H1 (cell line): Measurements from ENCODE around the gene AP3M1. TPM values are rescaled to one million over a fixed set of nuclear protein-coding genes. Genes with fewer than 3 reads are reported as not detected.

Experiments used
- CTCF ChIA-PET: fragments of 300-600 bp; sonication (Branson Sonifier 250); formaldehyde crosslinking; loops from one replicate; lab custom pipeline; 2021; ENCODE audit not compliant: partially characterized antibody; lab: Charles Lee
- POLR2A ChIA-PET: fragments of 300-600 bp; sonication (Branson Sonifier 250); formaldehyde crosslinking; loops from one replicate; lab custom pipeline; 2021; ENCODE audit warnings: inconsistent platforms; ENCODE audit not compliant: partially characterized antibody; lab: Charles Lee
- DNase-seq, 2 experiments: peaks; one replicate each; pipeline versions ENCODE4 v3.0.0 to v3.0.0-alpha.2; 2010 to 2022; ENCODE audit warnings: low spot score in 2 of 2, low read depth in 1 of 2, mixed read lengths in 1 of 2
- FAIRE-seq: peaks from 2 replicates; lab custom pipeline; 2011; peaks lifted over from hg19 to GRCh38; lab: Jason Lieb, UNC
- H2AFZ ChIP-seq: 2 replicates; pipeline ENCODE4 v1.8.1; 2012; ENCODE audit warnings: low read length, inconsistent platforms
- H2AK5ac ChIP-seq: 2 replicates; pipeline ENCODE4 v1.6.1; 2013; ENCODE audit warnings: low read depth, low read length
- H2BK120ac ChIP-seq: replicated peaks from 2 replicates; pipeline ENCODE3; 2013; ENCODE audit warnings: low read depth, low read length, inconsistent platforms
- H2BK12ac ChIP-seq: 2 replicates; pipeline ENCODE4 v1.6.1; 2013; ENCODE audit warnings: low read depth, low read length
- H2BK15ac ChIP-seq: 2 replicates; pipeline ENCODE4 v1.6.1; 2013; ENCODE audit warnings: low read length
- H2BK20ac ChIP-seq: 2 replicates; pipeline ENCODE4 v1.6.1; 2013; ENCODE audit warnings: low read length
- H2BK5ac ChIP-seq: 2 replicates; pipeline ENCODE4 v1.6.1; 2013; ENCODE audit warnings: low read depth, low read length
- H3K14ac ChIP-seq: 2 replicates; pipeline ENCODE4 v1.6.1; 2013; ENCODE audit warnings: inconsistent platforms; ENCODE audit not compliant: insufficient read length
- H3K18ac ChIP-seq: 2 replicates; pipeline ENCODE4 v1.6.1; 2013; ENCODE audit warnings: low read length; ENCODE audit errors: extremely low read depth
- H3K23ac ChIP-seq: 2 replicates; pipeline ENCODE4 v1.6.1; 2013; ENCODE audit warnings: inconsistent platforms; ENCODE audit not compliant: insufficient read length
- H3K23me2 ChIP-seq: 2 replicates; pipeline ENCODE4 v1.6.1; 2013; ENCODE audit warnings: low read depth, low read length
- H3K27ac ChIP-seq: 2 replicates; pipeline ENCODE4 v1.6.1; 2011; ENCODE audit warnings: low read depth, low read length, inconsistent platforms
- H3K27me3 ChIP-seq, 4 experiments: replicated peaks in 1 of 4; 1 replicate in 1 of 4; 2 replicates in 3 of 4; pipeline versions ENCODE4 v1.6.1 to v1.8.1; 2011 to 2013; ENCODE audit warnings: low read length in 3 of 4, mild to moderate bottlenecking in 3 of 4, inconsistent platforms in 2 of 4, mixed read lengths in 2 of 4, moderate library complexity in 1 of 4; ENCODE audit not compliant: control insufficient read depth in 3 of 4, insufficient read depth in 3 of 4; ENCODE audit errors: extremely low read depth in 1 of 4
- H3K36me3 ChIP-seq, 4 experiments: 2 replicates each; pipeline versions ENCODE4 v1.6.1 to v1.8.1; 2011 to 2013; ENCODE audit warnings: mild to moderate bottlenecking in 4 of 4, low read length in 3 of 4, moderate library complexity in 2 of 4, control low read depth in 1 of 4, inconsistent platforms in 1 of 4; ENCODE audit not compliant: insufficient read depth in 4 of 4, control insufficient read depth in 2 of 4
- H3K4ac ChIP-seq: replicated peaks from 2 replicates; pipeline ENCODE3; 2013; ENCODE audit warnings: low read length, low read depth, mixed read lengths, inconsistent platforms; ENCODE audit not compliant: insufficient read length
- H3K4me1 ChIP-seq, 4 experiments: replicated peaks in 1 of 4; 1 replicate in 1 of 4; 2 replicates in 3 of 4; pipeline versions ENCODE4 v1.6.1 to v1.8.1; 2011 to 2013; ENCODE audit warnings: low read length in 3 of 4, inconsistent platforms in 2 of 4, mixed read lengths in 1 of 4; ENCODE audit not compliant: insufficient read depth in 4 of 4, control insufficient read depth in 3 of 4
- H3K4me2 ChIP-seq, 2 experiments: 2 replicates each; pipeline versions ENCODE4 v1.6.1 to v1.8.1; 2011 to 2013; ENCODE audit warnings: low read depth in 2 of 2, low read length in 2 of 2, control low read depth in 1 of 2, inconsistent platforms in 1 of 2, mild to moderate bottlenecking in 1 of 2; ENCODE audit not compliant: insufficient read depth in 1 of 2
- H3K4me3 ChIP-seq, 4 experiments: fragments of 200-600, 300-600 bp in 1 of 4; sonication (generic), shearing (Covaris generic), sonication (Bioruptor Twin) in 1 of 4; 2 replicates each; pipeline versions ENCODE4 v1.5.1 to v1.8.1; 2011 to 2016; ENCODE audit warnings: low read length in 4 of 4, low read depth in 3 of 4, control low read depth in 2 of 4, inconsistent platforms in 2 of 4, mild to moderate bottlenecking in 2 of 4, mixed read lengths in 1 of 4, moderate library complexity in 1 of 4; ENCODE audit not compliant: insufficient read depth in 2 of 4; ENCODE audit errors: extremely low read depth in 1 of 4
- H3K56ac ChIP-seq: replicated peaks from 2 replicates; pipeline ENCODE3; 2013; ENCODE audit warnings: low read depth, mild to moderate bottlenecking, mixed read lengths, low read length, inconsistent platforms; ENCODE audit not compliant: insufficient read length
- H3K79me1 ChIP-seq: 2 replicates; pipeline ENCODE4 v1.6.1; 2013; ENCODE audit warnings: low read depth, low read length, control low read depth
- H3K79me2 ChIP-seq, 2 experiments: 2 replicates each; pipeline versions ENCODE4 v1.6.1 to v1.8.1; 2012 to 2013; ENCODE audit warnings: low read length in 2 of 2, mild to moderate bottlenecking in 2 of 2, inconsistent platforms in 1 of 2; ENCODE audit not compliant: insufficient read depth in 2 of 2, control insufficient read depth in 1 of 2
- H3K9ac ChIP-seq, 4 experiments: replicated peaks in 1 of 4; 1 replicate in 1 of 4; 2 replicates in 3 of 4; pipeline versions ENCODE4 v1.6.1 to v1.8.1; 2011 to 2013; ENCODE audit warnings: low read depth in 3 of 4, low read length in 3 of 4, control low read depth in 2 of 4, mild to moderate bottlenecking in 2 of 4, moderate library complexity in 2 of 4, inconsistent platforms in 1 of 4; ENCODE audit errors: extremely low read depth in 1 of 4
- H3K9me3 ChIP-seq, 2 experiments: 2 replicates each; pipeline versions ENCODE4 v1.6.1 to v1.8.1; 2012 to 2013; ENCODE audit warnings: mild to moderate bottlenecking in 2 of 2, moderate library complexity in 2 of 2, control low read depth in 1 of 2, inconsistent platforms in 1 of 2, low read depth in 1 of 2, low read length in 1 of 2, mixed read lengths in 1 of 2; ENCODE audit not compliant: insufficient read depth in 2 of 2
- H4K20me1 ChIP-seq, 2 experiments: replicated peaks in 1 of 2; 2 replicates each; pipeline versions ENCODE3 to v1.8.1; 2011 to 2013; ENCODE audit warnings: inconsistent platforms in 2 of 2, low read length in 2 of 2, mild to moderate bottlenecking in 1 of 2; ENCODE audit not compliant: insufficient read depth in 2 of 2, control insufficient read depth in 1 of 2
- H4K5ac ChIP-seq: 2 replicates; pipeline ENCODE4 v1.6.1; 2013; ENCODE audit warnings: low read length, low read depth, mixed read lengths, inconsistent platforms; ENCODE audit not compliant: insufficient read length
- H4K8ac ChIP-seq: 2 replicates; pipeline ENCODE4 v1.8.0; 2013; ENCODE audit warnings: mild to moderate bottlenecking, moderate library complexity, low read length, inconsistent platforms; ENCODE audit not compliant: insufficient read depth; ENCODE audit errors: extremely low read depth
- H4K91ac ChIP-seq: replicated peaks from 2 replicates; pipeline ENCODE3; 2013; ENCODE audit warnings: low read length, mixed read lengths, inconsistent platforms; ENCODE audit not compliant: insufficient read length
- CTBP2 ChIP-seq: IDR thresholded peaks from 2 replicates; pipeline ENCODE4 v1.7.0; 2011; ENCODE audit warnings: borderline replicate concordance, mild to moderate bottlenecking, moderate library complexity, mixed read lengths, low read length; ENCODE audit not compliant: insufficient read depth, insufficient read length
- HDAC6 ChIP-seq: IDR thresholded peaks from one replicate; pipeline ENCODE4 v1.7.1; 2012; ENCODE audit warnings: low read depth, mild to moderate bottlenecking, inconsistent platforms, low read length, moderate library complexity
- JUN ChIP-seq: IDR thresholded peaks from 2 replicates; pipeline ENCODE4 v1.6.1; 2011; ENCODE audit warnings: low read depth, mild to moderate bottlenecking, improper control_type of control experiment, low read length
- KDM1A ChIP-seq: fragments of 200-600, 300-600 bp; sonication (generic); IDR thresholded peaks from 2 replicates; pipeline ENCODE4 v1.7.1; 2016; ENCODE audit warnings: mild to moderate bottlenecking, low read length, borderline replicate concordance
- KDM4A ChIP-seq: IDR thresholded peaks from one replicate; pipeline ENCODE4 v1.7.1; 2012; ENCODE audit warnings: low read depth, mild to moderate bottlenecking, moderate library complexity, low read length, inconsistent platforms; ENCODE audit not compliant: severe bottlenecking
- POLR2AphosphoS5 ChIP-seq: IDR thresholded peaks from 2 replicates; pipeline ENCODE4 v1.6.1; 2011; ENCODE audit warnings: low read depth, low read length
- WGBS, 2 experiments: shearing (Covaris generic) in 1 of 2; methylation state at CpG; one replicate each; pipeline versions ENCODE4 v1.1.6 to v1.1.7; 2013 to 2015; ENCODE audit warnings: low lambda C conversion rate in 2 of 2, mixed read lengths in 2 of 2, inconsistent platforms in 1 of 2, low coverage in 1 of 2, missing lambda C conversion rate in 1 of 2; ENCODE audit not compliant: insufficient replicate concordance in 2 of 2, insufficient coverage in 1 of 2, insufficient read length in 1 of 2; ENCODE audit errors: extremely low coverage in 1 of 2, missing lambda C conversion rate in 1 of 2; 5-methylcytosine and 5-hydroxymethylcytosine counted together
- polyA plus RNA-seq, 7 experiments: library from polyadenylated mRNA; depleted of rRNA in 3 of 7; stranded (reverse) in 5 of 7; unstranded in 2 of 7; fragments of >200 nt in 5 of 7; fragments of 200-250 nt in 2 of 7; gene quantifications; 1 replicate in 5 of 7; 2 replicates in 1 of 7; 4 replicates in 1 of 7; pipeline versions ENCODE4 v1.2.1 to v1.2.3, GENCODE V29; 2011 to 2013; ENCODE audit warnings: missing spikeins in 2 of 7, mixed read lengths in 2 of 7
- total RNA-seq: library from RNA; stranded (reverse); fragmentation: NEBNext Ultra II Directional; extraction: Animal tissue kit (Norgen Biotek cat#: 25700); gene quantifications from 2 replicates; pipeline ENCODE4 v1.2.1, GENCODE V29; 2021

Gene AP3M1
- total and polyA plus RNA-seq, 2 of the 8 experiments (the other 6 are each of a cell fraction or from before 2014, with no cell fraction given), result 23.9 to 38.9 TPM

DNA sequence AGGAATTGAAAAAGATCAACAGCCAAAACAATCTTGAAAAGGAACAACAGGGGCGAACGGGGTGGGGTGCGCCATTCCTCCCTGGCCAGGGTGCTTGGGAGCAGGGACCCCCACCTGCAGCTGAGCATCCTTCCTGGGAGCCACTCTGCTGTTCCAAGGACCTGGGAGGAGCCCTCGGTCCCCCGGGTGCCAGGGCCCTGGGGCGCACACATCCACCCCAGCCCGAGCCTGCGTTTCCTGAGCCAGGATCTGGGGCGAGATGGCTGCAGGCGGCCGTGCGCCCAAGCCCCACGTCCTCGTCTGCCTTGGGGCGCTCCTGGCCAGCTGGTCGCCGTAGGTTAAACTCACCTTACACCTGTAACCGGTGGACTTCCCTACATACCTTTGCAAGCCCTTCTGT is 10.6 kb downstream of the AP3M1 start:
- no peaks in the 10 kb centered on the region for H3K4me1 ChIP-seq
- H2BK12ac ChIP-seq, result no peak overlapping the region
- TF ChIP-seq HDAC6 (no peak), JUN (no peak), KDM4A (no peak), CTBP2 (no peak), POLR2AphosphoS5 (no peak), KDM1A (no peak)
- no peak overlapping the region for H2BK5ac ChIP-seq
- peaks cover 0 to 7% of the 10 kb centered on the region in 2 experiments; a peak in 2 of 4 replicates for H3K79me2 ChIP-seq
- FAIRE-seq, result no peak
- peaks cover 2% of the 10 kb centered on the region; the same call in 1 of the 2 replicates for H3K79me1 ChIP-seq
- H2BK15ac ChIP-seq, result no peak overlapping the region
- WGBS, 2 experiments, result 90% methylated on average over 15 of the region's 18 CpGs; no CpG with 5 or more reads in 1 of the 2 experiments
- H4K91ac ChIP-seq, result no peak overlapping the region
- no peak overlapping the region for H3K18ac ChIP-seq
- ChIA-PET CTCF (interaction anchor here (2.0 to 2.4 kb wide), 2 partner anchors 8 to 73 kb away, joined by 6 to 11 read pairs; no protein-coding TSS in a partner anchor), POLR2A (interaction anchor here (0.6 to 2.3 kb wide), 3 partner anchors 10 to 38 kb away, joined by 3 to 11 read pairs (median 3); partner anchors contain the start of genes ADK and AP3M1)
- H3K9ac ChIP-seq, result no peak overlapping the region
- no peak overlapping the region for H3K56ac ChIP-seq
- H4K20me1 ChIP-seq, result peaks cover 1 to 2% of the 10 kb centered on the region in 2 experiments
- H3K27me3 ChIP-seq, result no peaks in the 10 kb centered on the region
- H3K36me3 ChIP-seq, result peaks cover 0 to 29% (median 12%) of the 10 kb centered on the region in 4 experiments; a peak in 7 of 8 replicates
- no peak for DNase-seq
- H2AFZ ChIP-seq, result no peak overlapping the region
- H3K23me2 ChIP-seq, result no peaks in the 10 kb centered on the region
- H3K27ac ChIP-seq, result no peak overlapping the region
- H3K14ac ChIP-seq, result no peak overlapping the region
- H2BK120ac ChIP-seq, result no peak overlapping the region
- no peak overlapping the region for H2AK5ac ChIP-seq
- H3K4me3 ChIP-seq, result no peak overlapping the region
- H4K8ac ChIP-seq, result peak overlapping the region; percentile 51; the same call in 1 of the 2 replicates
- H3K9me3 ChIP-seq, result no peaks in the 10 kb centered on the region
- no peak overlapping the region for H4K5ac ChIP-seq
- no peak overlapping the region for H3K4me2 ChIP-seq
- no peak overlapping the region for H3K4ac ChIP-seq
- no peak overlapping the region for H2BK20ac ChIP-seq
- H3K23ac ChIP-seq, result no peak overlapping the region
